Activated naive CD8-positive, alpha-beta T cell (primary cell): ENCODE data around the gene PHF20.
"Not testable (repeated sequence)": the region's sequence is repeated elsewhere in the genome, so short reads cannot be mapped to it uniquely, and the experiment has no call there.

Source experiments
- H3K27ac Mint-ChIP-seq: one replicate; pipeline ENCODE4 v1.8.0; 2021; ENCODE audit warnings: mixed read lengths
- H3K27me3 Mint-ChIP-seq: one replicate; pipeline ENCODE4 v1.8.0; 2021; ENCODE audit warnings: mixed read lengths
- H3K36me3 Mint-ChIP-seq: one replicate; pipeline ENCODE4 v1.8.0; 2021; ENCODE audit warnings: mixed read lengths
- H3K4me1 Mint-ChIP-seq: one replicate; pipeline ENCODE4 v1.8.0; 2021; ENCODE audit warnings: low read depth, mixed read lengths
- H3K4me3 Mint-ChIP-seq: one replicate; pipeline ENCODE4 v1.8.0; 2021; ENCODE audit warnings: mild to moderate bottlenecking, mixed read lengths
- H3K9me3 Mint-ChIP-seq: one replicate; pipeline ENCODE4 v1.8.0; 2021; ENCODE audit warnings: low read depth, mixed read lengths

Gene PHF20

GRCh38 chr20:35734777-35735649, 36.8 kb upstream of the PHF20 start:
- peak overlapping the region; percentile 69 for H3K27ac Mint-ChIP-seq

GRCh38 chr20:35735826-35736470, 35.9 kb upstream of the PHF20 start:
- Mint-ChIP-seq H3K27ac (peak overlapping the region; percentile 67), H3K4me1 (peaks cover 71% of the 10 kb centered on the region), H3K27me3 (no peaks in the 10 kb centered on the region), H3K36me3 (peaks cover 27% of the 10 kb centered on the region), H3K9me3 (no peaks in the 10 kb centered on the region), H3K4me3 (peak overlapping the region; percentile 75)

More at GRCh38 chr20:35734777-35735649, 36.8 kb upstream of the PHF20 start:
- no peaks in the 10 kb centered on the region for H3K27me3 Mint-ChIP-seq
- H3K36me3 Mint-ChIP-seq, result peaks cover 21% of the 10 kb centered on the region
- H3K9me3 Mint-ChIP-seq, result no peaks in the 10 kb centered on the region
- H3K4me3 Mint-ChIP-seq, result peak overlapping the region; percentile 75
- H3K4me1 Mint-ChIP-seq, result peaks cover 72% of the 10 kb centered on the region

- Mint-ChIP-seq H3K4me3 (peak overlapping the region; percentile 86), H3K36me3 (peaks cover 26% of the 10 kb centered on the region), H3K27me3 (no peaks in the 10 kb centered on the region), H3K27ac (peak overlapping the region; percentile 84), H3K4me1 (peaks cover 58% of the 10 kb centered on the region), H3K9me3 (no peaks in the 10 kb centered on the region)
Observed at GRCh38 chr20:35737865-35738333, 33.9 kb upstream of the PHF20 start.

- H3K4me1 Mint-ChIP-seq, result peaks cover 58% of the 10 kb centered on the region
- peaks cover 26% of the 10 kb centered on the region for H3K36me3 Mint-ChIP-seq
- H3K4me3 Mint-ChIP-seq, result peak overlapping the region; percentile 86
- H3K9me3 Mint-ChIP-seq, result no peaks in the 10 kb centered on the region
- peak overlapping the region; percentile 84 for H3K27ac Mint-ChIP-seq
- no peaks in the 10 kb centered on the region for H3K27me3 Mint-ChIP-seq
Observed at GRCh38 chr20:35738410-35739179, 33.2 kb upstream of the PHF20 start.

- peaks cover 26% of the 10 kb centered on the region for H3K36me3 Mint-ChIP-seq
- H3K27me3 Mint-ChIP-seq, result no peaks in the 10 kb centered on the region
- H3K4me1 Mint-ChIP-seq, result peaks cover 58% of the 10 kb centered on the region
- peak overlapping the region; percentile 99 for H3K4me3 Mint-ChIP-seq
- peak overlapping the region; percentile 80 for H3K27ac Mint-ChIP-seq
- no peaks in the 10 kb centered on the region for H3K9me3 Mint-ChIP-seq
Observed at GRCh38 chr20:35739294-35740163, 32.3 kb upstream of the PHF20 start.

GRCh38 chr20:35741892-35742740, 29.7 kb upstream of the PHF20 start, which contains the start of gene RBM39:
RBM39 (minus strand) TSS chr20:35742260; CDS start chr20:35740874, 1,386 bp downstream.
- Mint-ChIP-seq H3K27ac (peak within 1 kb of the TSS; percentile 100), H3K9me3 (no peaks in the 10 kb centered on the region), H3K27me3 (no peaks in the 10 kb centered on the region), H3K4me1 (peaks cover 46% of the 10 kb centered on the region), H3K4me3 (peak within 1 kb of the TSS; percentile 99), H3K36me3 (peaks cover 20% of the 10 kb centered on the region)

- Mint-ChIP-seq H3K27me3 (no peaks in the 10 kb centered on the region), H3K27ac (peak overlapping the region; percentile 100), H3K4me3 (peak overlapping the region; percentile 99), H3K4me1 (peaks cover 44% of the 10 kb centered on the region), H3K9me3 (no peaks in the 10 kb centered on the region), H3K36me3 (peaks cover 20% of the 10 kb centered on the region)
Observed at GRCh38 chr20:35742741-35743523, 28.9 kb upstream of the PHF20 start.

GRCh38 chr20:35743693-35744491, 27.9 kb upstream of the PHF20 start:
- Mint-ChIP-seq H3K4me1 (peaks cover 35% of the 10 kb centered on the region), H3K27me3 (no peaks in the 10 kb centered on the region), H3K36me3 (peaks cover 15% of the 10 kb centered on the region), H3K9me3 (no peaks in the 10 kb centered on the region), H3K4me3 (peak overlapping the region; percentile 99), H3K27ac (peak overlapping the region; percentile 100)

DNA sequence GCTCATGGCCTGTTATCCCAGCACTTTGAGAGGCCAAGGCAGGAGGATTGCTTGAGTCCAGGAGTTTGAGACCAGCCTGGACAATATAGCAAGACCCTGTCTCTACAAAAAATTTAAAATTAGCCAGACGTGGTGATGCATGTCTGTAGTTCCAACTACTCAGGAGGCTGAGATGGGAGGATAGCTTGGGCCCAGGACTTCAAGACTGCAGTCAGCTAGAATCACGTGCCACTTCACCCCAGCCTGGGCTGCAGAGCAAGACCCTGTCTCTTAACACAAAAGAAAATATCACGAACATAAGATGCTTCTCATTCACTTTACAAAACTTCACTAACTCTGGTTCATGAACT, 27.3 kb upstream of the PHF20 start:
- H3K27me3 Mint-ChIP-seq, H3K9me3 Mint-ChIP-seq: not testable (repeated sequence)
- Mint-ChIP-seq H3K27ac (peak overlapping the region; percentile 100), H3K36me3 (peaks cover 12% of the 10 kb centered on the region), H3K4me1 (peaks cover 32% of the 10 kb centered on the region), H3K4me3 (peak overlapping the region; percentile 99)

DNA sequence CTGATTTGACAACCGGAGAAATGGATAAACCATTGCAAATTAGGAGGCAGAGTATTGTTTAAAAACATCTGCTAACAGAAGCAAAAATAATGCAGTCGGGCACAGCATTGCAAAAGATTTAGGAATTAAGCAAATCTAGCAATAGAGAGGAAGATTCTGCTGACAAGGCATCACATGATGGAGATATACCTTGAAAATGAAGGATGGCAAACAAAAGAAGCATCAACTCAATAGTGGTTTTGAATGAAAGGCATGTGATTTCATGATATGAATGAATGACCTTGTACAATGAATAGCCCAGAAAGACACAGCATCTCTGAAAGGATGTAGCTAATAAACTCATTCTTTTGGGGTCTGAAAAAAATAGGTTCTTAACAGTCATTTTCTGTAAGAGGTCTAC, 21.2 kb upstream of the PHF20 start:
- H3K27me3 Mint-ChIP-seq, result no peaks in the 10 kb centered on the region
- H3K9me3 Mint-ChIP-seq, result no peaks in the 10 kb centered on the region
- H3K36me3 Mint-ChIP-seq, result no peaks in the 10 kb centered on the region
- no peak overlapping the region for H3K27ac Mint-ChIP-seq
- H3K4me3 Mint-ChIP-seq, result no peak overlapping the region
- H3K4me1 Mint-ChIP-seq, result peaks cover 4% of the 10 kb centered on the region

DNA sequence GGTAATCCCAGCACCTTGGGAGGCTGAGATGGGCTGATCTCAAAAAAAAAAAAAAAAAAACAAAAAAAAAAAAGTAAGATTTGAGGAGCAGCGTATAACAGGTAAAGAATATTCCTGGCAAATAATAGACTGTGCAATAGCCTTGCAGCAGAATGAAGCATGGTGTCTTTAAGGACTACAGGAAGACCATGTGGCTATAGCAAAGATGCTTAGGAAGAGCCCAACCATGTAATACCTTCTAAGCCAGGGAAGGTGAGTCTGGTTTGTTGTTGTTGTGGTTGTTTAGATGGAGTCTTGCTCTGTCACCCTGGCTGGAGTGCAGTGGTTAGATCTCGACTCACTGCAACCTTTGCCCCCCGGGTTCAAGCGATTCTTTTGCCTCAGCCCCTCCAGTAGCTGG, 15.4 kb upstream of the PHF20 start:
- H3K9me3 Mint-ChIP-seq, result no peaks in the 10 kb centered on the region
- no peak overlapping the region for H3K4me3 Mint-ChIP-seq
- no peaks in the 10 kb centered on the region for H3K27me3 Mint-ChIP-seq
- H3K4me1 Mint-ChIP-seq, result peaks cover 4% of the 10 kb centered on the region
- H3K36me3 Mint-ChIP-seq, result no peaks in the 10 kb centered on the region
- H3K27ac Mint-ChIP-seq, result no peak overlapping the region

- no peaks in the 10 kb centered on the region for H3K27me3 Mint-ChIP-seq
- no peak overlapping the region for H3K27ac Mint-ChIP-seq
- no peaks in the 10 kb centered on the region for H3K36me3 Mint-ChIP-seq
- H3K4me3 Mint-ChIP-seq, result no peak overlapping the region
- H3K9me3 Mint-ChIP-seq, result no peaks in the 10 kb centered on the region
- peaks cover 7% of the 10 kb centered on the region for H3K4me1 Mint-ChIP-seq
Observed at GRCh38 chr20:35757098-35757705, 14.6 kb upstream of the PHF20 start.
